ENCODE measurements around the gene FAM25A.

FAM25A gene

DNA sequence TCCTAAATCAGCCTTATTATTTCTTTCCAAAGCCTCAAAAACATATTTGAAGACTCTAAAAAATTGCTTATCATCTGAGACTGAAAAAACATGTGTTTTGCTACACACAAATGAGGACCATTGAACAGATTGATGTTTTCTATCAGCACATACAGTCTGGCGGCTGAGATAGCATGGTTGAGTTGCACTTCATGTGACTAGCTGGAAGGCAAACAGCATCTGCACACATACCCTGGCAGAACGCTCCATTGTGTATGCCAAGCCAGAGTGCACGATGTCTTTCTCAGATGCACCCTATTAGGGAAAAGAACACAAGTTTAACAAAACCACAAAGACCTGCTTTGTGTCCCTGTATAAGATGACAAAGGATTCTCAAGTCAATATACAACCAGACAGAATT lies 33.0 kb downstream of the FAM25A start:
- ChIA-PET POLR2A (ENCODE audit: low non-redundant PET) (no interaction called here), CTCF (interaction anchor here (0.6 kb wide), 1 partner anchor 1463 kb away, joined by 3 read pairs; no protein-coding TSS in a partner anchor)
- H3K27ac ChIP-seq = no peak overlapping the region
- TF ChIP-seq, protein P1, sequence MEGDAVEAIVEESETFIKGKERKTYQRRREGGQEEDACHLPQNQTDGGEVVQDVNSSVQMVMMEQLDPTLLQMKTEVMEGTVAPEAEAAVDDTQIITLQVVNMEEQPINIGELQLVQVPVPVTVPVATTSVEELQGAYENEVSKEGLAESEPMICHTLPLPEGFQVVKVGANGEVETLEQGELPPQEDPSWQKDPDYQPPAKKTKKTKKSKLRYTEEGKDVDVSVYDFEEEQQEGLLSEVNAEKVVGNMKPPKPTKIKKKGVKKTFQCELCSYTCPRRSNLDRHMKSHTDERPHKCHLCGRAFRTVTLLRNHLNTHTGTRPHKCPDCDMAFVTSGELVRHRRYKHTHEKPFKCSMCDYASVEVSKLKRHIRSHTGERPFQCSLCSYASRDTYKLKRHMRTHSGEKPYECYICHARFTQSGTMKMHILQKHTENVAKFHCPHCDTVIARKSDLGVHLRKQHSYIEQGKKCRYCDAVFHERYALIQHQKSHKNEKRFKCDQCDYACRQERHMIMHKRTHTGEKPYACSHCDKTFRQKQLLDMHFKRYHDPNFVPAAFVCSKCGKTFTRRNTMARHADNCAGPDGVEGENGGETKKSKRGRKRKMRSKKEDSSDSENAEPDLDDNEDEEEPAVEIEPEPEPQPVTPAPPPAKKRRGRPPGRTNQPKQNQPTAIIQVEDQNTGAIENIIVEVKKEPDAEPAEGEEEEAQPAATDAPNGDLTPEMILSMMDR (conservative IDR thresholded peaks at IDR 0.05; ENCODE audit: low read depth) = no peak
- DNase-seq (ENCODE audit: low spot score) = no peak

DNA sequence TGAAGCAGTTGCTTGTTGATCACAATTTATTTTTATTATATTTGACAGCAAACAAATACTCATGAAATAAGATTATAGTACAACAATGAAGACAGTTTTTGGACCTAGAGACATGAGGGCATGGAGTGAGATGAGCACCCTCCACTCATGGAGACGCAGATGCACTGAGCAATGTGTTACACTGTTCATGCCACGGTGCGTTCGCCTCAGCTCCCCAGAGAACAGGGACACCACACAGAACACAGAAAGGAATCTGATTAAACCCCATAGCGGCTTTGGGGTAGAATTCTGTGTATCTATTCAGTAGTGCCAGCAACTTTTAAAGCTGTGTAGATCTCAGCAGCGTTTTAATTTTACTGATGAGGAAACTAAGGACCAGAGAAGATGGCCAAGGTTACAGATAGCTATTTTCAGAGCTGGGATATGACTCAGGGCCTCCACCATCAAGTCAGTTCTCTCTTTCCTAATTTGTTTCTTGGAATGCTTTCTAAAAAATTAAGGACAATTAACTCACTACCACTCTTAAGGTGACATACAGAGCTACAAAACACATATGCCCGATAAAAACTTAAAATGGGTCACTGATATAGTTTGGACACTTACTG lies 33.6 kb downstream of the FAM25A start:
- H3K27ac ChIP-seq = no peak overlapping the region
- TF ChIP-seq, protein P1 (conservative IDR thresholded peaks at IDR 0.05; ENCODE audit: low read depth) = no peak
- ChIA-PET CTCF (no interaction called here), POLR2A (ENCODE audit: low non-redundant PET) (no interaction called here)
- DNase-seq (ENCODE audit: low spot score) = no peak

- ChIA-PET POLR2A (ENCODE audit: low non-redundant PET) (no interaction called here), CTCF (interaction anchor here (0.6 to 0.7 kb wide), 3 partner anchors 16 to 87 kb away, joined by 3 read pairs; no protein-coding TSS in a partner anchor)
- H3K27ac ChIP-seq = no peak overlapping the region
- TF ChIP-seq, protein P1 (conservative IDR thresholded peaks at IDR 0.05; ENCODE audit: low read depth) = no peak
- no peak for DNase-seq (ENCODE audit: low spot score)
Measured at GRCh38 chr10:87054373-87055295, 34.5 kb downstream of the FAM25A start.

GRCh38 chr10:87058171-87058570 lies 38.1 kb downstream of the FAM25A start:
- no peak overlapping the region for H3K27ac ChIP-seq
- ChIA-PET POLR2A (ENCODE audit: low non-redundant PET) (interaction anchor here (0.7 kb wide), 1 partner anchor 20 kb away, joined by 5 read pairs; no protein-coding TSS in a partner anchor), CTCF (no interaction called here)
- TF ChIP-seq, protein P1 (conservative IDR thresholded peaks at IDR 0.05; ENCODE audit: low read depth) = no peak
- DNase-seq (ENCODE audit: low spot score) = no peak

DNA sequence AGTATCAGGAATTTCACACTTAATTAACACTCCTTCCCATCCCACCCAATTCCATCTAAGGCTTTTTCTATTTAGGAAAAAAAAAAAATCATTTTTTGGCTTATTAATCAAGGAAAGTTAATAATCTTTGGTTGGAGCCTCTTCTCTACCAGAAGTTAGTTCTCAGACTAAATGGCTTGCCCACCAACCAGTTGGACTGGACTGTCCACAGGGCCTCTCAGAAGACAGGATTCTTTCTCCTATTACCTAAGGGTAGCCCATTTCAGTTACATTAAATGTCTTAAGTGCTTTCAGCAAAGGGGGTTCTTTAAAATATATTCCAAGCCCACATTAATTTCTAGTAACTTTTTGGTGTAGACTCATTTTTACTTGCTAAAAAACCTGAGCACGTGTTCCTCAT lies 39.3 kb downstream of the FAM25A start:
- ChIA-PET POLR2A (ENCODE audit: low non-redundant PET) (no interaction called here), CTCF (interaction anchor here (0.7 kb wide), 2 partner anchors 99 to 165 kb away, joined by 3 read pairs; no protein-coding TSS in a partner anchor)
- TF ChIP-seq, protein P1 (conservative IDR thresholded peaks at IDR 0.05; ENCODE audit: low read depth) = no peak
- no peak for DNase-seq (ENCODE audit: low spot score)
- no peak overlapping the region for H3K27ac ChIP-seq

GRCh38 chr10:87060280-87060928 lies 40.3 kb downstream of the FAM25A start:
- DNase-seq (ENCODE audit: low spot score) = no peak
- H3K27ac ChIP-seq = no peak overlapping the region
- TF ChIP-seq, protein P1 (conservative IDR thresholded peaks at IDR 0.05; ENCODE audit: low read depth) = no peak
- ChIA-PET POLR2A (ENCODE audit: low non-redundant PET) (no interaction called here), CTCF (interaction anchor here (0.7 kb wide), 1 partner anchor 8 kb away, joined by 6 read pairs; no protein-coding TSS in a partner anchor)

Measured in RWPE1 (cell line).